ENCODE measurements around the gene NOXA1.
"Not testable (repeated sequence)": the region's sequence is repeated elsewhere in the genome, so short reads cannot be mapped to it uniquely, and the experiment has no call there.

The NOXA1 gene

DNA sequence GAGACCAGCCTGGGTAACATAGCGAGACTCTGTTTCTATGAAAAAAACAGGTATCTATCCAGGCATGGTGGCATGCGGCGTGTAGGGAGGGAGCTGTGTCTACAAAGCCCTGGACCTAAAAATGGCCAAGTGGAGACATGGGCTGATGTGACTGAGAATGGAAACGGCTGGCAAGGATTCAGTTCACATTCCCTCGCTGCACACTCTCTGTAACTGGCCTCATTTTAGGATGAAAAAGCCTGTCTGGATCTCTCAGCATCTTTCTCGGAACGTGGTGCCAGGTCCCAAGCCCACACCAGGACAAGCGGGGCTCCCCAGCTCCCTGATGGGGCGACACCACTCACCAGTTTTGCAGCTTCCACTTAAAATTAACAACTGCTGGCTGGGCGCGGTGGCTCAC is 13.7 kb upstream of the NOXA1 start:
- DNase-seq (ENCODE audit: insufficient read length, low spot score) (no peak), FAIRE-seq (no peak)
- TF ChIP-seq, protein P1, sequence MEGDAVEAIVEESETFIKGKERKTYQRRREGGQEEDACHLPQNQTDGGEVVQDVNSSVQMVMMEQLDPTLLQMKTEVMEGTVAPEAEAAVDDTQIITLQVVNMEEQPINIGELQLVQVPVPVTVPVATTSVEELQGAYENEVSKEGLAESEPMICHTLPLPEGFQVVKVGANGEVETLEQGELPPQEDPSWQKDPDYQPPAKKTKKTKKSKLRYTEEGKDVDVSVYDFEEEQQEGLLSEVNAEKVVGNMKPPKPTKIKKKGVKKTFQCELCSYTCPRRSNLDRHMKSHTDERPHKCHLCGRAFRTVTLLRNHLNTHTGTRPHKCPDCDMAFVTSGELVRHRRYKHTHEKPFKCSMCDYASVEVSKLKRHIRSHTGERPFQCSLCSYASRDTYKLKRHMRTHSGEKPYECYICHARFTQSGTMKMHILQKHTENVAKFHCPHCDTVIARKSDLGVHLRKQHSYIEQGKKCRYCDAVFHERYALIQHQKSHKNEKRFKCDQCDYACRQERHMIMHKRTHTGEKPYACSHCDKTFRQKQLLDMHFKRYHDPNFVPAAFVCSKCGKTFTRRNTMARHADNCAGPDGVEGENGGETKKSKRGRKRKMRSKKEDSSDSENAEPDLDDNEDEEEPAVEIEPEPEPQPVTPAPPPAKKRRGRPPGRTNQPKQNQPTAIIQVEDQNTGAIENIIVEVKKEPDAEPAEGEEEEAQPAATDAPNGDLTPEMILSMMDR (IDR thresholded peaks at IDR 0.05; ENCODE audit: insufficient read depth, missing control alignments) = no peak

DNA sequence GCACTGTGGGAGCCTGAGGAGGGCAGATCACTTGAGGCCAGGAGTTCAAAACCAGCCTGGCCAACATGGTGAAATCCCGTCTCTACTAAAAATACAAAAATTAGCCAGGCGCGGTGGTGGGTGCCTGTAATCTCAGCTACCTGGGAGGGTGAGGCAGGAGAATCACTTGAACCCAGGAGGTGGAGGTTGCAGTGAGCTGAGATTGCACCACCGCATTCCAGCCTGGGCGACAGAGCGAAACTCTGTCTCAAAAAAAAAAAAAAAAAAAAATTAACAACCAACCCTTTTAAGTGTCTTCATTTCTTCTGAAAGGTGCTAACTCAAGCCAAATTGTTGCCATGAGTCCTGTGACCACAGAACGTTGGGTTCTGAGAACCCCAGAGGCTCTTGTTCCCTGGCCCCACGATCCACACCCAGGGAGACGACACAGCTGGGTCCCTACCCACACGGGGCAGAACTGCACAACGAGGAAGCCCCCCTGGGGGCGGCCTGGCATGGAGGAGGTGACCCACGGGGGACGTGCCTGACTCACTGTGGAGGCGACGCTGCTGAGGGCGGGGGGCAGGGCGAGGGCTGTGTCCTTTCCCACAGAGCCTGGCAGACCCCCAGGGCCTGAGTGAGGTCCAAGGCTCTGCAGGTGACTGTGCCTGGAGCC is 12.8 kb upstream of the NOXA1 start:
- not testable (repeated sequence) for DNase-seq (ENCODE audit: insufficient read length, low spot score); FAIRE-seq

DNA sequence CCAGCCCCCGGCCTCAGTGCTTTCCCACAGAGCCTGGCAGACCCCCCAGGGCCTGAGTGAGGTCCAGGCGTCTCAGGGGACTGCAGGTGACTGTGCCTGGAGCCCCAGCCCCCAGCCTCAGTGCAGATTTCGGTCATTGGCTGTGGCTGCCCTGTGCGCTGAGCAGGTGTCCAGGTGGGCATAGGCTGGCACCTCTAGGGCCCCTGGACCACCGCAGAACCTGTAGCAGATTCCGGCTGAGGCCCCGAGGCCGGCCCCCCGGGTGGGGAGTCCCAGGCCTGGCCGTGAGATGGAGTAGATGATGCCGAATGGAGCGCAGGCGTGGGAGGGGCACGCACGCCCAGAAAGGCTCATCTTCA is 12.3 kb upstream of the NOXA1 start:
- DNase-seq (ENCODE audit: insufficient read length, low spot score) (no peak), FAIRE-seq (no peak)
- TF ChIP-seq, protein P1 (IDR thresholded peaks at IDR 0.05; ENCODE audit: insufficient read depth, missing control alignments) = no peak

DNA sequence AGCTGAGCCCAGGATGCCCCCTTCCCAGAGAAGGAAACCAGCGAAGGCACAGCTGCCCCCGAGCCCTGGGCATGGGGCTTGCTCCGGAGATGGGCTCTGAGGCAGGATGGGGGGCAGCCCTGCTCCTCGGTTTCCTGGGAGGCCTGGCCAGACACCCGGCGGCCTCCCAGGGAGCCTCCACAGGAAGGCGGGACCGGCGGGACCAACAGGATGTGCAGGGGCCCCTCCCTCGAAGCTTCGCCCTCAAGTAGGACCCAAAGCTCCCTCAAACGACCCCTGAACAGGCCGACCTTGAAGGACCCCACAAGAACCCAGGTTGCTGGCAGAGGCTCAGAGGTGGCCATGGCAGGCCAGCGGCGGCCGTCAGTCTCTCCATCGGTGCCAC is 11.9 kb upstream of the NOXA1 start:
- TF ChIP-seq, protein P1 (IDR thresholded peaks at IDR 0.05; ENCODE audit: insufficient read depth, missing control alignments) = no peak
- no peak for FAIRE-seq
- no peak for DNase-seq (ENCODE audit: insufficient read length, low spot score)

DNA sequence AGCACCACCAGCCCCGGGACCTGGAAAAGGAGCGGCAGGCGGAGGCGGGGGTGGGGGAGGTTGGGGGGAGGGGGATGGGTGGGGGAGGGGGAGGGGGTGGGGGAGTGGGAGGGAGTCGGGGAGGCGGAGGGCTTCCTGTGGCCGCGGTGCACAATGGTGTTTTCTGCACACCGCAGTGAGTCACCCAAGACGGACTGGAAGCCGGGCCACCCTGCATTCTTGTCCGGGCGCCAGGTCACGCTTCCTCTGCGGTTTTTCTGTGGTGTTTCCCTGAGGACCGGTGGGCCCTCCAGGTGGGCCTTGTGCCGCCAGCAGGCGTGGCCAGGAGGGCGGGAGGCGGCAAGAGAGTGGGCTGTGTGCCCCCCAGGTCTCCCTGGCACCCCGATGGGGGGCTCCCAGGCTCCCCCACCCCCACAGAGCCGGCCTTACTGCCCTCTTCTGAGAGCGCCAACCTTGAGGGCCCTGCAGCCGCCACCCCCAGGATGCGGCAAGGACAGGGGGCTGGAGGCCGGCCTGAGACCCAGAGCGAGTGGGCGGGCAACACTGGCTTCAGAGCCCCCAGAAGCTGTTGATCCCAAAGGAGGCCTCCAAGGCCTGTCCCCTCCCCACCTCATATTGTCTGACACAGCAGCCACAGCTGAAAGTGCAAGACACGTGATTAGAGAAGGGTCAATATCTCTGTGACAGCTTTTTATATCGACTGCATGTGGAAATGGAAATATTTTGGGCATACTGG is 11.4 kb upstream of the NOXA1 start:
- no peak for FAIRE-seq
- TF ChIP-seq, protein P1 (IDR thresholded peaks at IDR 0.05; ENCODE audit: insufficient read depth, missing control alignments) = no peak
- no peak for DNase-seq (ENCODE audit: insufficient read length, low spot score)

DNA sequence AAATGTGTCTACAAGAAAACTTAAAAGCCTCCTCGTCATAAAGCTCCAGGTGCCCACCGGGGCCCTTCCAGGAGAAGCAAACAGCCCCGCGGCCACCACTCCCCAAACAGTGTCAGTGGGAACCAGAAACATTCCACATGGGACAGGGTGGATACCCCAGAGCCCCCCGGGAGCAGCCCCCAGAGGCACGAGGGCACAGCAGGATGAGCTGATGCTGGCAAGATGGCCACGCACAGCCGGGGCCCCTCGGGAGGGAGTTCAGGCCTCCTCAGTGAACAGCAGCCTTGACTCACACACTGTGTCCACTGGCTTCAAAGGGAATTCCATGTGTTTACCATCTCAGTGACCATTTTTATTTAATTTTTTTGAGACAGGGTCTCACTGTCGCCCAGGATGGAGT is 10.8 kb upstream of the NOXA1 start:
- FAIRE-seq (no peak), DNase-seq (ENCODE audit: insufficient read length, low spot score) (no peak)
- TF ChIP-seq, protein P1 (IDR thresholded peaks at IDR 0.05; ENCODE audit: insufficient read depth, missing control alignments) = no peak

DNA sequence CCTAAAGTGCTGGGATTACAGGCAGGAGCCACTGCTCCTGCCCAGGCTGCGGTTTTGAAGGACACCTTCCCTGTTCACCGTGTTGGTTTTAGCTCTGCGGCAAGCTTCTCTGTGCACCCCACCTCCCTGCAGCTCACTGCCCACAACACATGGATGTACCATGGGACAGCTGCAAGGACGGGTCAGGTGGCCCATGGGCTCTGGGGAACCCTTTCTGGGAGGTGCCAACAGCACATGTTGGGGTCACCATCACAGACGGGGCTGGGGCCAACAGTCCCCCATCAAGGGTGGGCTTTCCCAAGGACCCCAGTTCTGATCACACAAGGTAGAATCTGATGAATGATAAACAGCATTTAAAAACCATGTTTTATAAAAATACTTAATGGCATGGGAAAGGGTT is 7.7 kb upstream of the NOXA1 start:
- FAIRE-seq = no peak
- no peak for DNase-seq (ENCODE audit: insufficient read length, low spot score)
- TF ChIP-seq, protein P1 (IDR thresholded peaks at IDR 0.05; ENCODE audit: insufficient read depth, missing control alignments) = no peak

All from D721Med (cell line).